HAP-1 (cell line): Measurements from ENCODE around the gene CFAP299.
A peak's percentile ranks its signal among the peaks of the same experiment; 100 is the strongest.
"Not testable (repeated sequence)": the region's sequence is repeated elsewhere in the genome, so short reads cannot be mapped to it uniquely, and the experiment has no call there.

Source experiments
- DNase-seq, 2 experiments: peaks; one replicate each; pipeline ENCODE4 v3.0.0-alpha.2; 2016 to 2020; ENCODE audit warnings: low spot score in 2 of 2
- H3K27me3 ChIP-seq: fragments of 250-450 bp; sonication (Bioruptor Pico); 2 replicates; pipeline ENCODE4 v1.5.1; 2020; ENCODE audit warnings: low read depth, mild to moderate bottlenecking, moderate library complexity
- H3K36me3 ChIP-seq: fragments of 250-450 bp; sonication (Bioruptor Pico); replicated peaks from 2 replicates; pipeline ENCODE4 v1.5.1; 2020; ENCODE audit warnings: mild to moderate bottlenecking
- H3K4me1 ChIP-seq: fragments of 250-450 bp; sonication (Bioruptor Pico); 2 replicates; pipeline ENCODE4 v1.5.1; 2020; ENCODE audit warnings: mild to moderate bottlenecking
- H3K4me3 ChIP-seq: fragments of 250-450 bp; sonication (Bioruptor Pico); 2 replicates; pipeline ENCODE4 v1.5.1; 2020; ENCODE audit warnings: mild to moderate bottlenecking, moderate library complexity
- H3K9me3 ChIP-seq: fragments of 250-450 bp; sonication (Bioruptor Pico); 2 replicates; pipeline ENCODE4 v1.5.1; 2020; ENCODE audit warnings: mild to moderate bottlenecking, moderate library complexity
- in situ Hi-C: fragments of 300-500 bp; cut with MboI; formaldehyde crosslinking; loops from 3 replicates; pipeline ENCODE4 v1.14.3; 2020; ENCODE audit warnings: low sequenced_read_pairs, inconsistent platforms, mixed read lengths

The CFAP299 gene

GRCh38 chr4:80340036-80340435, 4.5 kb downstream of the CFAP299 start:
- DNase-seq: no peak
- Histone ChIP-seq H3K9me3 (no peaks in the 10 kb centered on the region), H3K36me3 (no peaks in the 10 kb centered on the region), H3K4me1 (peaks cover 4% of the 10 kb centered on the region), H3K4me3 (no peak overlapping the region), H3K27me3 (no peaks in the 10 kb centered on the region)
- in situ Hi-C loops: loop anchor here (25.0 kb wide), 1 partner anchor 1403 kb away; the partner anchor contains the start of gene PAQR3

GRCh38 chr4:80342684-80343083, 7.2 kb downstream of the CFAP299 start:
- H3K36me3 ChIP-seq, H3K27me3 ChIP-seq, H3K4me1 ChIP-seq, DNase-seq, H3K4me3 ChIP-seq, H3K9me3 ChIP-seq: not testable (repeated sequence)
- in situ Hi-C loops: loop anchor here (25.0 kb wide), 1 partner anchor 1405 kb away; the partner anchor contains the start of gene PAQR3

- H3K36me3 ChIP-seq: no peaks in the 10 kb centered on the region
- in situ Hi-C loops: loop anchor here (25.0 kb wide), 1 partner anchor 1407 kb away; the partner anchor contains the start of gene PAQR3
- DNase-seq: no peak
- H3K4me1 ChIP-seq: no peaks in the 10 kb centered on the region
- no peak overlapping the region for H3K4me3 ChIP-seq
- H3K9me3 ChIP-seq: no peaks in the 10 kb centered on the region
- H3K27me3 ChIP-seq: no peaks in the 10 kb centered on the region
Measured at GRCh38 chr4:80343887-80344286, 8.4 kb downstream of the CFAP299 start.

- H3K9me3 ChIP-seq: no peaks in the 10 kb centered on the region
- no peak for DNase-seq
- H3K4me1 ChIP-seq: no peaks in the 10 kb centered on the region
- H3K4me3 ChIP-seq: no peak overlapping the region
- H3K36me3 ChIP-seq: no peaks in the 10 kb centered on the region
- H3K27me3 ChIP-seq: peaks cover 22% of the 10 kb centered on the region
- in situ Hi-C loops: no loop called here
Measured at GRCh38 chr4:80360084-80360483, 24.6 kb downstream of the CFAP299 start.

GRCh38 chr4:80360900-80361299, 25.4 kb downstream of the CFAP299 start:
- Histone ChIP-seq H3K4me1 (no peaks in the 10 kb centered on the region; the same call in 1 of the 2 replicates), H3K36me3 (no peaks in the 10 kb centered on the region), H3K27me3 (peaks cover 22% of the 10 kb centered on the region), H3K4me3 (no peak overlapping the region), H3K9me3 (no peaks in the 10 kb centered on the region)
- in situ Hi-C loops: no loop called here
- no peak for DNase-seq

GRCh38 chr4:80361329-80361900, 25.9 kb downstream of the CFAP299 start:
- H3K4me3 ChIP-seq: no peak overlapping the region
- peak in 1 of 2 experiments; percentile 73 for DNase-seq
- H3K36me3 ChIP-seq: no peaks in the 10 kb centered on the region
- in situ Hi-C loops: no loop called here
- peaks cover 22% of the 10 kb centered on the region for H3K27me3 ChIP-seq
- H3K4me1 ChIP-seq: no peaks in the 10 kb centered on the region; the same call in 1 of the 2 replicates
- H3K9me3 ChIP-seq: no peaks in the 10 kb centered on the region

- no peaks in the 10 kb centered on the region for H3K36me3 ChIP-seq
- peaks cover 14% of the 10 kb centered on the region; the same call in 1 of the 2 replicates for H3K27me3 ChIP-seq
- DNase-seq: peak; percentile 74 to 75
- in situ Hi-C loops: no loop called here
- H3K4me3 ChIP-seq: no peak overlapping the region
- H3K4me1 ChIP-seq: no peaks in the 10 kb centered on the region; the same call in 1 of the 2 replicates
- no peaks in the 10 kb centered on the region for H3K9me3 ChIP-seq
Measured at GRCh38 chr4:80362578-80363181, 27.1 kb downstream of the CFAP299 start.

- peaks cover under 1% of the 10 kb centered on the region; the same call in 1 of the 2 replicates for H3K9me3 ChIP-seq
- in situ Hi-C loops: loop anchor here (5.0 kb wide), 1 partner anchor 671 kb away; no protein-coding TSS in a partner anchor
- no peaks in the 10 kb centered on the region; the same call in 1 of the 2 replicates for H3K4me1 ChIP-seq
- H3K4me3 ChIP-seq: no peak overlapping the region
- no peaks in the 10 kb centered on the region for H3K36me3 ChIP-seq
- DNase-seq: peak; percentile 75 to 77
- H3K27me3 ChIP-seq: no peaks in the 10 kb centered on the region
Measured at GRCh38 chr4:80365928-80366327, 30.4 kb downstream of the CFAP299 start.

- Histone ChIP-seq H3K27me3 (no peaks in the 10 kb centered on the region), H3K36me3 (no peaks in the 10 kb centered on the region), H3K4me3 (no peak overlapping the region), H3K4me1 (no peaks in the 10 kb centered on the region; the same call in 1 of the 2 replicates), H3K9me3 (peaks cover 4% of the 10 kb centered on the region; the same call in 1 of the 2 replicates)
- in situ Hi-C loops: loop anchor here (5.0 kb wide), 1 partner anchor 670 kb away; no protein-coding TSS in a partner anchor
- DNase-seq: no peak
Measured at GRCh38 chr4:80367737-80368136, 32.2 kb downstream of the CFAP299 start.

GRCh38 chr4:80370635-80371034, 35.1 kb downstream of the CFAP299 start:
- in situ Hi-C loops: no loop called here
- Histone ChIP-seq H3K4me3 (no peak overlapping the region), H3K4me1 (no peaks in the 10 kb centered on the region; the same call in 1 of the 2 replicates), H3K9me3 (peaks cover 4% of the 10 kb centered on the region; the same call in 1 of the 2 replicates), H3K27me3 (no peaks in the 10 kb centered on the region), H3K36me3 (no peaks in the 10 kb centered on the region)
- DNase-seq: no peak

- in situ Hi-C loops: no loop called here
- no peak for DNase-seq
- H3K36me3 ChIP-seq: no peaks in the 10 kb centered on the region
Measured at GRCh38 chr4:80371046-80371445, 35.5 kb downstream of the CFAP299 start.

GRCh38 chr4:80374180-80374579, 38.6 kb downstream of the CFAP299 start:
- in situ Hi-C loops: no loop called here
- Histone ChIP-seq H3K27me3 (no peaks in the 10 kb centered on the region), H3K4me3 (no peak overlapping the region), H3K9me3 (peaks cover 4% of the 10 kb centered on the region; the same call in 1 of the 2 replicates), H3K36me3 (no peaks in the 10 kb centered on the region), H3K4me1 (no peaks in the 10 kb centered on the region)
- DNase-seq: no peak

More at GRCh38 chr4:80371046-80371445, 35.5 kb downstream of the CFAP299 start:
- H3K4me1 ChIP-seq: no peaks in the 10 kb centered on the region; the same call in 1 of the 2 replicates
- H3K4me3 ChIP-seq: no peak overlapping the region
- peaks cover 4% of the 10 kb centered on the region; the same call in 1 of the 2 replicates for H3K9me3 ChIP-seq
- no peaks in the 10 kb centered on the region for H3K27me3 ChIP-seq

GRCh38 chr4:80382090-80382832, 46.7 kb downstream of the CFAP299 start:
- H3K4me3 ChIP-seq: no peak overlapping the region
- no peaks in the 10 kb centered on the region for H3K27me3 ChIP-seq
- in situ Hi-C loops: no loop called here
- no peaks in the 10 kb centered on the region for H3K4me1 ChIP-seq
- no peaks in the 10 kb centered on the region for H3K36me3 ChIP-seq
- no peak for DNase-seq
- H3K9me3 ChIP-seq: no peaks in the 10 kb centered on the region
